ENCODE data around the gene PPM1E. TPM values are rescaled to one million over a fixed set of nuclear protein-coding genes. Genes with fewer than 3 reads are reported as not detected.

PPM1E gene
- total and polyA plus RNA-seq, 2 of the 8 experiments (the other 6 are each of a cell fraction or from before 2014, with no cell fraction given) = 5.0 to 10.4 TPM

DNA sequence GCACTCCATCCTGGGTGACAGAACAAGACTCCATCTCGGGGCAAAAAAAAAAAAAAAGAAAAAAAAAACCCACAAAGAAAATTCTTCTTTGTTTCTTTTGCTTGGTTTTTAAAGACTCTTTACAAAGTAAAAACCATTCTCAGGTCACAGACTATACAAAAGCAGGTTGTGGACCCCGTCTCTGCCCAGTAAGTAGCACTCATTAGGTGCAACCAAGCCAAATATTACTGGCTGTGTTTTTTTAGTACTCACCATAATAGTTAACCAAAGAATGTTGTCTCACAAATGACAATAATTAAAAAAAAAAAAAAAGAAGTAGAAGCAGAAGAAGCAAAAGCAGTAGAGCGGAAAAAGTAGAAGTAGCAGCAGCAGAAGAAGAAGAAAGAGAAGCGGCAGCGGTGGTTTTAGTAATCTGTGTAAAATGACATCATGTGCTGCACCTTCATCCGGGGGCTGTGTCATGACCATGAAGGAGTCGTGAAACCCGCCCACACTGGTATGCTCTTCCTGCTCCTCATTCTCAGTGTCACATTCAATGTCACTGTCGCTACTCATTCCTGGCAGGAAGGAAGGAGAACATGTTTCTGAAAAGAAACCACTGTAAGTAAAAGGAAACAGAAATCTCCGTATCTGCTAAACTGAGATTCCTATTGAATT is 245.6 kb downstream of the PPM1E start:
- TF ChIP-seq GABPA (IDR thresholded peaks at IDR 0.05; ENCODE audit: borderline replicate concordance, insufficient read depth, low read length) = no peak
- Histone ChIP-seq H3K4me2 (ENCODE audit: insufficient read depth in 1 of 2, low read depth in 2 of 2, low read length in 2 of 2) (no peak overlapping the region), H3K9me3 (ENCODE audit: insufficient read depth in 2 of 2, low read depth in 1 of 2, low read length in 1 of 2) (no peaks in the 10 kb centered on the region), H2BK12ac (ENCODE audit: low read depth, low read length) (no peak overlapping the region; the same call in 1 of the 2 replicates), H2AFZ (ENCODE audit: low read length) (no peak overlapping the region), H2BK20ac (ENCODE audit: low read length) (no peak overlapping the region), H3K27ac (ENCODE audit: low read depth, low read length) (no peak overlapping the region), H4K8ac (ENCODE audit: extremely low read depth, insufficient read depth, low read length) (no peak overlapping the region), H3K36me3 (ENCODE audit: control insufficient read depth in 2 of 4, insufficient read depth in 4 of 4, low read length in 3 of 4) (peaks cover 0 to 19% (median 9%) of the 10 kb centered on the region in 4 experiments; a peak in 6 of 8 replicates), H4K5ac (ENCODE audit: insufficient read length, low read depth, low read length) (no peak overlapping the region), H3K4me3 (ENCODE audit: extremely low read depth in 1 of 4, insufficient read depth in 2 of 4, low read depth in 3 of 4, low read length in 4 of 4) (no peak overlapping the region), H3K56ac (replicated peaks; ENCODE audit: insufficient read length, low read depth, low read length) (no peak overlapping the region), H3K79me1 (ENCODE audit: low read depth, low read length) (no peaks in the 10 kb centered on the region), H2AK5ac (ENCODE audit: low read depth, low read length) (no peak overlapping the region), H4K20me1 (replicated peaks in 1 of 2; ENCODE audit: control insufficient read depth in 1 of 2, insufficient read depth in 2 of 2, low read length in 2 of 2) (no peaks in the 10 kb centered on the region), H3K4me1 (replicated peaks in 1 of 4; ENCODE audit: control insufficient read depth in 3 of 4, insufficient read depth in 4 of 4, low read length in 3 of 4) (no peaks in the 10 kb centered on the region), H3K79me2 (ENCODE audit: control insufficient read depth in 1 of 2, insufficient read depth in 2 of 2, low read length in 2 of 2) (no peaks in the 10 kb centered on the region), H3K14ac (ENCODE audit: insufficient read length) (no peak overlapping the region), H2BK5ac (ENCODE audit: low read depth, low read length) (no peak overlapping the region), H3K23me2 (ENCODE audit: low read depth, low read length) (no peaks in the 10 kb centered on the region), H3K23ac (ENCODE audit: insufficient read length) (no peak overlapping the region), H3K4ac (replicated peaks; ENCODE audit: insufficient read length, low read depth, low read length) (no peak overlapping the region), H3K27me3 (replicated peaks in 1 of 4; ENCODE audit: control insufficient read depth in 3 of 4, extremely low read depth in 1 of 4, insufficient read depth in 3 of 4, low read length in 3 of 4) (no peaks in the 10 kb centered on the region), H3K18ac (ENCODE audit: extremely low read depth, low read length) (no peak overlapping the region), H2BK15ac (ENCODE audit: low read length) (no peak overlapping the region), H2BK120ac (replicated peaks; ENCODE audit: low read depth, low read length) (no peak overlapping the region), H3K9ac (replicated peaks in 1 of 4; ENCODE audit: extremely low read depth in 1 of 4, low read depth in 3 of 4, low read length in 3 of 4) (no peak overlapping the region), H4K91ac (replicated peaks; ENCODE audit: insufficient read length, low read length) (no peak overlapping the region)
- 91% methylated on average over 9 of the region's 10 CpGs; no CpG with 5 or more reads in 1 of the 2 experiments for WGBS, 2 experiments (ENCODE audit: extremely low coverage in 1 of 2, insufficient coverage in 1 of 2, insufficient read length in 1 of 2, insufficient replicate concordance in 2 of 2, low coverage in 1 of 2, low lambda C conversion rate in 2 of 2, missing lambda C conversion rate in 1 of 2)
- FAIRE-seq = no peak
- DNase-seq (ENCODE audit: low read depth in 1 of 2, low spot score in 2 of 2) = no peak
- POLR2A ChIA-PET (ENCODE audit: partially characterized antibody) = no interaction called here
- CTCF ChIA-PET (ENCODE audit: partially characterized antibody) = interaction anchor here (1.0 kb wide), 1 partner anchor 290 kb away, joined by 3 read pairs; no protein-coding TSS in a partner anchor

All from H1 (cell line).